ENCODE measurements around the gene C8A.

Gene C8A

GRCh38 chr1:56957931-56958330, 103.3 kb downstream of the C8A start:
- TF ChIP-seq POLR2A (IDR thresholded peaks at IDR 0.05; ENCODE audit: extremely low read depth, insufficient read length) (no peak), MYC (IDR thresholded peaks at IDR 0.05; ENCODE audit: low read depth, low read length) (no peak), CTCF (IDR thresholded peaks at IDR 0.05; ENCODE audit: low read depth, low read length) (no peak), MAX (IDR thresholded peaks at IDR 0.05; ENCODE audit: low read depth, low read length) (no peak)
- DNase-seq (ENCODE audit: low read depth): no peak
- H3K4me3 ChIP-seq (ENCODE audit: low read depth, low read length): no peak overlapping the region

GRCh38 chr1:56958526-56958925, 103.9 kb downstream of the C8A start:
- TF ChIP-seq MAX (IDR thresholded peaks at IDR 0.05; ENCODE audit: low read depth, low read length) (no peak), CTCF (IDR thresholded peaks at IDR 0.05; ENCODE audit: low read depth, low read length) (no peak), POLR2A (IDR thresholded peaks at IDR 0.05; ENCODE audit: extremely low read depth, insufficient read length) (no peak), MYC (IDR thresholded peaks at IDR 0.05; ENCODE audit: low read depth, low read length) (no peak)
- DNase-seq (ENCODE audit: low read depth): no peak
- H3K4me3 ChIP-seq (ENCODE audit: low read depth, low read length): no peak overlapping the region

- no peak overlapping the region for H3K4me3 ChIP-seq (ENCODE audit: low read depth, low read length)
- TF ChIP-seq MAX (IDR thresholded peaks at IDR 0.05; ENCODE audit: low read depth, low read length) (no peak), CTCF (IDR thresholded peaks at IDR 0.05; ENCODE audit: low read depth, low read length) (no peak), POLR2A (IDR thresholded peaks at IDR 0.05; ENCODE audit: extremely low read depth, insufficient read length) (no peak), MYC (IDR thresholded peaks at IDR 0.05; ENCODE audit: low read depth, low read length) (no peak)
- no peak for DNase-seq (ENCODE audit: low read depth)
Observed at GRCh38 chr1:56961426-56961825, 106.8 kb downstream of the C8A start.

- TF ChIP-seq MYC (IDR thresholded peaks at IDR 0.05; ENCODE audit: low read depth, low read length) (no peak), MAX (IDR thresholded peaks at IDR 0.05; ENCODE audit: low read depth, low read length) (no peak), POLR2A (IDR thresholded peaks at IDR 0.05; ENCODE audit: extremely low read depth, insufficient read length) (no peak), CTCF (IDR thresholded peaks at IDR 0.05; ENCODE audit: low read depth, low read length) (no peak)
- peak; percentile 2 for DNase-seq (ENCODE audit: low read depth)
- no peak overlapping the region for H3K4me3 ChIP-seq (ENCODE audit: low read depth, low read length)
Observed at GRCh38 chr1:56963667-56964066, 109.1 kb downstream of the C8A start.

- TF ChIP-seq POLR2A (IDR thresholded peaks at IDR 0.05; ENCODE audit: extremely low read depth, insufficient read length) (no peak), CTCF (IDR thresholded peaks at IDR 0.05; ENCODE audit: low read depth, low read length) (no peak), MAX (IDR thresholded peaks at IDR 0.05; ENCODE audit: low read depth, low read length) (no peak), MYC (IDR thresholded peaks at IDR 0.05; ENCODE audit: low read depth, low read length) (no peak)
- no peak overlapping the region for H3K4me3 ChIP-seq (ENCODE audit: low read depth, low read length)
- DNase-seq (ENCODE audit: low read depth): no peak
Observed at GRCh38 chr1:56964349-56965017, 109.9 kb downstream of the C8A start.
